Keratinocyte (primary cell): ENCODE results near the gene AK8. TPM values are rescaled to one million over a fixed set of nuclear protein-coding genes. Genes with fewer than 3 reads are reported as not detected.
"Not testable (repeated sequence)": the region's sequence is repeated elsewhere in the genome, so short reads cannot be mapped to it uniquely, and the experiment has no call there.

Experiments
- DNase-seq: peaks from one replicate; pipeline ENCODE4 v3.0.0-alpha.2; 2011; ENCODE audit warnings: low read depth, missing footprints, low spot score
- FAIRE-seq: peaks from 2 replicates; lab custom pipeline; 2011; peaks lifted over from hg19 to GRCh38; lab: Jason Lieb, UNC
- H2AFZ ChIP-seq: 2 replicates; pipeline ENCODE4 v1.6.0; 2012; ENCODE audit warnings: low read length, control low read depth, inconsistent platforms; ENCODE audit not compliant: control insufficient read depth
- H3K27ac ChIP-seq: 2 replicates; pipeline ENCODE4 v1.5.1; 2011; ENCODE audit warnings: low read length; ENCODE audit not compliant: control insufficient read depth, insufficient read depth
- H3K27me3 ChIP-seq: 3 replicates; pipeline ENCODE4 v1.6.0; 2011; ENCODE audit warnings: low read length; ENCODE audit not compliant: control insufficient read depth, insufficient read depth; ENCODE audit errors: extremely low read depth
- H3K36me3 ChIP-seq, 2 experiments: 2 replicates in 1 of 2; 3 replicates in 1 of 2; pipeline ENCODE4 v1.5.1; 2011; ENCODE audit warnings: low read length in 2 of 2, mild to moderate bottlenecking in 1 of 2; ENCODE audit not compliant: control insufficient read depth in 2 of 2, insufficient read depth in 2 of 2; ENCODE audit errors: extremely low read depth in 1 of 2
- H3K4me1 ChIP-seq: 3 replicates; pipeline ENCODE4 v1.5.1; 2011; ENCODE audit warnings: low read length; ENCODE audit not compliant: control insufficient read depth, insufficient read depth; ENCODE audit errors: extremely low read depth
- H3K4me2 ChIP-seq: 3 replicates; pipeline ENCODE4 v1.6.0; 2011; ENCODE audit warnings: low read depth, low read length; ENCODE audit not compliant: control insufficient read depth, insufficient read depth; ENCODE audit errors: extremely low read depth
- H3K4me3 ChIP-seq, 3 experiments: fragments of 200-600 bp in 1 of 3; sonication (generic) in 1 of 3; 2 replicates in 2 of 3; 3 replicates in 1 of 3; pipeline ENCODE4 v1.5.1; 2011 to 2016; ENCODE audit warnings: low read length in 3 of 3, mild to moderate bottlenecking in 3 of 3, control low read depth in 2 of 3, inconsistent platforms in 1 of 3, low read depth in 1 of 3, mixed read lengths in 1 of 3, mixed run types in 1 of 3, moderate library complexity in 1 of 3; ENCODE audit not compliant: control insufficient read depth in 2 of 3, insufficient read depth in 2 of 3; ENCODE audit errors: extremely low read depth in 1 of 3
- H3K79me2 ChIP-seq: 2 replicates; pipeline ENCODE4 v1.6.0; 2012; ENCODE audit warnings: low read length; ENCODE audit not compliant: control insufficient read depth, insufficient read depth
- H3K9ac ChIP-seq: 3 replicates; pipeline ENCODE4 v1.6.0; 2011; ENCODE audit warnings: low read length; ENCODE audit not compliant: control insufficient read depth, insufficient read depth; ENCODE audit errors: extremely low read depth
- H3K9me1 ChIP-seq: 3 replicates; pipeline ENCODE4 v1.6.0; 2011; ENCODE audit warnings: low read length; ENCODE audit not compliant: control insufficient read depth, insufficient read depth; ENCODE audit errors: extremely low read depth
- H3K9me3 ChIP-seq: 2 replicates; pipeline ENCODE4 v1.5.1; 2012; ENCODE audit warnings: low read depth, low read length; ENCODE audit not compliant: control insufficient read depth
- H4K20me1 ChIP-seq: 3 replicates; pipeline ENCODE4 v1.6.0; 2011; ENCODE audit warnings: low read length; ENCODE audit not compliant: control insufficient read depth, insufficient read depth; ENCODE audit errors: extremely low read depth
- EZH2 ChIP-seq: IDR thresholded peaks from one replicate; pipeline ENCODE4 v1.6.1; 2012; ENCODE audit warnings: inconsistent platforms, mild to moderate bottlenecking, low read length, moderate library complexity
- dilution Hi-C: fragments of 300-500 bp; cut with MboI; formaldehyde crosslinking; loops from one replicate; pipeline ENCODE4 v1.7.0; 2020; ENCODE audit warnings: low sequenced_read_pairs; ENCODE audit not compliant: extremely low pct_ligation_motif_present
- polyA plus RNA-seq, 5 experiments: library from polyadenylated mRNA; depleted of rRNA in 3 of 5; stranded (reverse) in 3 of 5; stranded (forward) in 1 of 5; unstranded in 1 of 5; fragments of >200 nt; gene quantifications; 1 replicate in 1 of 5; 2 replicates in 3 of 5; 3 replicates in 1 of 5; pipeline versions ENCODE4 v1.2.1 to v1.2.3, GENCODE V29; 2011 to 2012; ENCODE audit warnings: missing spikeins in 2 of 5, low read depth in 1 of 5, low replicate concordance in 1 of 5
- TF ChIP-seq, protein P1 (sequence below), 3 experiments: IDR thresholded peaks in 1 of 3; conservative IDR thresholded peaks in 1 of 3; optimal IDR thresholded peaks in 1 of 3; 2 replicates in 2 of 3; 3 replicates in 1 of 3; pipeline versions ENCODE3 to v1.5.1; 2011; ENCODE audit warnings: low read length in 3 of 3, mild to moderate bottlenecking in 3 of 3, moderate library complexity in 2 of 3, control low read depth in 1 of 3, inconsistent platforms in 1 of 3; ENCODE audit not compliant: insufficient read depth in 2 of 3; ENCODE audit errors: extremely low read depth in 1 of 3

Gene AK8
- polyA plus RNA-seq, 1 donor (not counting 4 experiments of a cell fraction or from before 2014, with no cell fraction given): 0.24 TPM

DNA sequence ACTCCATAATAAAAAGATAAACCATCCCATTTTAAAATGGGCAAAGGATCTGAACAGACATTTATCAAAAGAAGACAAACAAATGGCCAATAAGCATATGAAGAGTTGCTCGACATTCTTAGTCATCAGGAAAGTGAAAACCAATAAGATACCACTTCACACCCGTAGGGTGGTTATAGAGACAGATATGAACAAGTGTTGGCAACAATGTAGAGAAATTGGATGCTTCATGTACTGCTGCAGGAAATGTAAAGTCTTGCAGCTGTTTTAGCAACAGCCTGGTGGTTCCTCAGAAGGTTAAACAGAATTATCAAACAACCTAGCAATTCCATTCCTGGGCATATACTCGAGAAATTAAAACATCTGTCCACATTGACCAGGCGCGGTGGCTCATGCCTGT is 165.3 kb downstream of the AK8 start:
- Histone ChIP-seq H3K4me2 (no peak overlapping the region), H2AFZ (no peak overlapping the region), H3K4me1 (no peaks in the 10 kb centered on the region), H3K27me3 (no peaks in the 10 kb centered on the region), H3K9ac (no peak overlapping the region), H3K4me3 (no peak overlapping the region), H3K36me3 (no peaks in the 10 kb centered on the region), H4K20me1 (no peaks in the 10 kb centered on the region), H3K9me3 (no peaks in the 10 kb centered on the region), H3K27ac (no peak overlapping the region), H3K79me2 (no peaks in the 10 kb centered on the region), H3K9me1 (no peaks in the 10 kb centered on the region)
- FAIRE-seq (no peak), DNase-seq (no peak)
- dilution Hi-C loops: no loop called here
- no peak for TF ChIP-seq EZH2
- TF ChIP-seq, protein P1, sequence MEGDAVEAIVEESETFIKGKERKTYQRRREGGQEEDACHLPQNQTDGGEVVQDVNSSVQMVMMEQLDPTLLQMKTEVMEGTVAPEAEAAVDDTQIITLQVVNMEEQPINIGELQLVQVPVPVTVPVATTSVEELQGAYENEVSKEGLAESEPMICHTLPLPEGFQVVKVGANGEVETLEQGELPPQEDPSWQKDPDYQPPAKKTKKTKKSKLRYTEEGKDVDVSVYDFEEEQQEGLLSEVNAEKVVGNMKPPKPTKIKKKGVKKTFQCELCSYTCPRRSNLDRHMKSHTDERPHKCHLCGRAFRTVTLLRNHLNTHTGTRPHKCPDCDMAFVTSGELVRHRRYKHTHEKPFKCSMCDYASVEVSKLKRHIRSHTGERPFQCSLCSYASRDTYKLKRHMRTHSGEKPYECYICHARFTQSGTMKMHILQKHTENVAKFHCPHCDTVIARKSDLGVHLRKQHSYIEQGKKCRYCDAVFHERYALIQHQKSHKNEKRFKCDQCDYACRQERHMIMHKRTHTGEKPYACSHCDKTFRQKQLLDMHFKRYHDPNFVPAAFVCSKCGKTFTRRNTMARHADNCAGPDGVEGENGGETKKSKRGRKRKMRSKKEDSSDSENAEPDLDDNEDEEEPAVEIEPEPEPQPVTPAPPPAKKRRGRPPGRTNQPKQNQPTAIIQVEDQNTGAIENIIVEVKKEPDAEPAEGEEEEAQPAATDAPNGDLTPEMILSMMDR (optimal IDR thresholded peaks at IDR 0.05 in 1 of 3, IDR thresholded peaks at IDR 0.05 in 1 of 3, conservative IDR thresholded peaks at IDR 0.05 in 1 of 3; ENCODE audit: extremely low read depth in 1 of 3, insufficient read depth in 2 of 3, low read length in 3 of 3): no peak

DNA sequence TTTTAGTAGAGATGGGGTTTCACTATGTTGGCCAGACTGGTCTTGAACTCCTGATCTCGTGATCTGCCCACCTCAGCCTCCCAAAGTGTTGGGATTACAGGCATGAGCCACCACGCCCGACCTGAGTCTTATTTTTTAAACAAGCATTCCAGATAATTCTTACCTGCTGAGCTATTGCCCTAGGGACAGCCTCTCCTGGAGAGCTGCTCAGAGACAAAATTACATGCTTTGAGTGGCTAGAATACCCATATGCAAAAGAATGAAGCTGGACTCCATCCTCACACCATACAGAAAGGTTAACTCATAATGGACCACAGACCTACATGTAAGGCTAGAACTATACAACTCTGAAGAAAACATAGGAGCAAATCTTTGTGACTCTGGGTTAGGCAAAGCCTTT is 166.2 kb downstream of the AK8 start:
- TF ChIP-seq, protein P1 (optimal IDR thresholded peaks at IDR 0.05 in 1 of 3, IDR thresholded peaks at IDR 0.05 in 1 of 3, conservative IDR thresholded peaks at IDR 0.05 in 1 of 3; ENCODE audit: extremely low read depth in 1 of 3, insufficient read depth in 2 of 3, low read length in 3 of 3): no peak
- TF ChIP-seq EZH2: no peak
- Histone ChIP-seq H3K4me3 (no peak overlapping the region), H3K36me3 (no peaks in the 10 kb centered on the region), H3K9me1 (no peaks in the 10 kb centered on the region), H3K79me2 (no peaks in the 10 kb centered on the region), H4K20me1 (no peaks in the 10 kb centered on the region), H3K27ac (no peak overlapping the region), H3K4me2 (no peak overlapping the region), H2AFZ (no peak overlapping the region), H3K4me1 (no peaks in the 10 kb centered on the region), H3K9ac (no peak overlapping the region), H3K27me3 (no peaks in the 10 kb centered on the region), H3K9me3 (no peaks in the 10 kb centered on the region)
- dilution Hi-C loops: no loop called here
- DNase-seq: no peak
- FAIRE-seq: no peak

DNA sequence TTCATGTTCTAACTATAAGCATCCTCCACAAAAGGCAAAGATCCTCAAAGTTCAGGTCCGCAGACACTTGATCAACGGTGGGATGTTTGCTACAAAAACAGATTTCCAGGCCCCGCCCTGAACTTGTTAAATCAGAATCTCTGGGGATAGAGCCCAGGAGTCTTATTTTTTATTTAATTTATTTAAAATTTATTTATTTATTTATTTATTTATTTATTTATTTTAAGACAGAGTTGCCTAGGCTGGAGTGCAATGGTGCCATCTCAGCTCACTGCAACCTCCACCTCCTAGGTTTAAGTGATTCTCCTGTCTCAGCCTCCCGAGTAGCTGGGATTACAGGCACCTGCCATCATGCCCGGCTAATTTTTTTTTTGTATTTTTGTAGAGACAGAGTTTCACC is 166.9 kb downstream of the AK8 start:
- H3K4me1 ChIP-seq, H4K20me1 ChIP-seq, H3K4me2 ChIP-seq, FAIRE-seq, H3K27me3 ChIP-seq, H3K9ac ChIP-seq, H3K27ac ChIP-seq, H3K9me1 ChIP-seq, H3K9me3 ChIP-seq, H2AFZ ChIP-seq, dilution Hi-C loops, H3K36me3 ChIP-seq, H3K79me2 ChIP-seq, DNase-seq, H3K4me3 ChIP-seq: not testable (repeated sequence)
